Astrocyte of the cerebellum (primary cell): ENCODE results near the gene PLXDC2.

Experiments used
- DNase-seq: peaks from one replicate; pipeline ENCODE4 v3.0.0-alpha.2; 2011; ENCODE audit warnings: low read depth
- H3K4me3 ChIP-seq: 2 replicates; pipeline ENCODE4 v1.5.1; 2011; ENCODE audit warnings: mild to moderate bottlenecking, low read depth, low read length, moderate library complexity
- CTCF ChIP-seq: IDR thresholded peaks from 2 replicates; pipeline ENCODE4 v1.5.1; 2012; ENCODE audit warnings: low read length, low read depth, moderate library complexity, mild to moderate bottlenecking; ENCODE audit errors: missing control alignments
- in situ Hi-C: cut with HindIII; loops from 2 replicates; pipeline ENCODE4 v1.10.0; 2017; ENCODE audit warnings: low sequenced_read_pairs

Gene PLXDC2

GRCh38 chr10:20084451-20084850 is 268.2 kb downstream of the PLXDC2 start:
- in situ Hi-C loops: no loop called here
- no peak overlapping the region for H3K4me3 ChIP-seq
- no peak for DNase-seq
- TF ChIP-seq CTCF: no peak

- no peak for DNase-seq
- in situ Hi-C loops: no loop called here
- H3K4me3 ChIP-seq: no peak overlapping the region
- no peak for TF ChIP-seq CTCF
Observed at GRCh38 chr10:20085115-20085514, 268.9 kb downstream of the PLXDC2 start.

- in situ Hi-C loops: no loop called here
- DNase-seq: no peak
- no peak for TF ChIP-seq CTCF
- no peak overlapping the region for H3K4me3 ChIP-seq
Observed at GRCh38 chr10:20087353-20087752, 271.1 kb downstream of the PLXDC2 start.

- no peak for DNase-seq
- in situ Hi-C loops: no loop called here
- no peak overlapping the region for H3K4me3 ChIP-seq
- TF ChIP-seq CTCF: no peak
Observed at GRCh38 chr10:20088061-20088701, 271.9 kb downstream of the PLXDC2 start.

GRCh38 chr10:20089879-20090278 is 273.6 kb downstream of the PLXDC2 start:
- TF ChIP-seq CTCF: no peak
- H3K4me3 ChIP-seq: no peak overlapping the region
- DNase-seq: no peak
- in situ Hi-C loops: loop anchor here (10.0 kb wide), 1 partner anchor 55 kb away; no protein-coding TSS in a partner anchor

GRCh38 chr10:20090831-20091230 is 274.6 kb downstream of the PLXDC2 start:
- no peak for DNase-seq
- no peak overlapping the region for H3K4me3 ChIP-seq
- TF ChIP-seq CTCF: no peak
- in situ Hi-C loops: loop anchor here (10.0 kb wide), 1 partner anchor 56 kb away; no protein-coding TSS in a partner anchor

- no peak for DNase-seq
- H3K4me3 ChIP-seq: no peak overlapping the region
- in situ Hi-C loops: loop anchor here (10.0 kb wide), 1 partner anchor 57 kb away; no protein-coding TSS in a partner anchor
- no peak for TF ChIP-seq CTCF
Observed at GRCh38 chr10:20091698-20092097, 275.5 kb downstream of the PLXDC2 start.
